Activated T-helper 17 cell treated with anti-CD3 and anti-CD28 coated beads, Interleukin-2, amount 50 U/mL, for 72 hours (primary cell): ENCODE results near the gene TNS4. TPM values are rescaled to one million over a fixed set of nuclear protein-coding genes. Genes with fewer than 3 reads are reported as not detected.

ENCODE experiments used
- ATAC-seq: fragments of 150-1000 bp; cut with Tn5 transposase; replicated peaks from 2 replicates; pipeline ENCODE4 v1.10.0; 2021; ENCODE audit warnings: mild to moderate bottlenecking, moderate library complexity
- H3K27ac Mint-ChIP-seq: one replicate; pipeline ENCODE4 v1.8.0; 2022; ENCODE audit warnings: mixed read lengths
- H3K27me3 Mint-ChIP-seq: one replicate; pipeline ENCODE4 v1.8.0; 2022; ENCODE audit warnings: mixed read lengths
- H3K36me3 Mint-ChIP-seq: one replicate; pipeline ENCODE4 v1.8.0; 2022; ENCODE audit warnings: low read depth, mild to moderate bottlenecking, mixed read lengths
- H3K4me1 Mint-ChIP-seq: one replicate; pipeline ENCODE4 v1.8.0; 2022; ENCODE audit warnings: mixed read lengths
- H3K4me3 Mint-ChIP-seq: one replicate; pipeline ENCODE4 v1.8.0; 2022; ENCODE audit warnings: mild to moderate bottlenecking, mixed read lengths
- H3K9me3 Mint-ChIP-seq: one replicate; pipeline ENCODE4 v1.8.0; 2022; ENCODE audit warnings: mixed read lengths
- total RNA-seq, 2 donors: library from RNA; stranded (reverse); gene quantifications; one replicate each; pipeline ENCODE4 v1.2.3, GENCODE V29; 2022

The TNS4 gene
- total RNA-seq, 2 donors from 2014 or later, result 8.8 to 19.8 TPM

DNA sequence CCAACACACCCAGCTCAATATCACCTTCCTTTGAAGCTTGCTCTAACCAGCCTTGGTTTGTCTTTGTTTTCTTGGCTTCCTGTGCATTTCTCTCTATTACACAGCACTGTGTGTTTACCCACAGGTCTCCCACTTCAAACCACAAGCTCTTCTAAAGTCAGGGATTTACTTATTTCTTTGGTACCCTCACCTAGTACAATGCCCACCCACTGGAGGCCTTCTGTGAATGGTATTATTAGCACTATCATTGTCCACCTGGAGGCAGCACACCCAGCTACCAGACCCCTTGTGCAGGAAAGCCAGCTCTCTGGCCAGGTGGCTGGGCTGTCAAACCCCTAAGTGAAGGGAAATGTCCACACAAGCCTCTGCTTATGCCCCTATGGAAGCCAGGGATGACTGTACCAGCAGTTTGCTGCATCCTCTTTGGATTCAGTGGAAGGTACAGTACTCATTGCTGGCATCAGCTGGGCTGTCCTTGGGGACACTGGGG lies 74.4 kb downstream of the TNS4 start:
- Mint-ChIP-seq H3K27ac (no peak overlapping the region), H3K9me3 (no peaks in the 10 kb centered on the region), H3K27me3 (no peaks in the 10 kb centered on the region), H3K36me3 (no peaks in the 10 kb centered on the region), H3K4me1 (peaks cover 27% of the 10 kb centered on the region), H3K4me3 (peak overlapping the region; percentile 16)
- ATAC-seq, result peak; percentile 94

Other genes starting within 250 kb of the TNS4 start
- gene CDC6, start 213.7 kb downstream of the TNS4 start, total RNA-seq, result 100 to 1,000 TPM in 1 of 2 donors, 10 to 100 TPM in 1; 60.9 to 101 TPM
- 10 to 100 TPM; 43.7 to 61.9 TPM for gene RARA, start 192.4 kb downstream of the TNS4 start, total RNA-seq
- not detected for gene GJD3, start 136.9 kb downstream of the TNS4 start, total RNA-seq
- gene TOP2A, start 83.7 kb downstream of the TNS4 start, total RNA-seq, result 100 to 1,000 TPM; 230 to 257 TPM
- 10 to 100 TPM in 1 of 2 donors, 1 to 10 TPM in 1; 5.3 to 33.8 TPM for gene IGFBP4, start 58.2 kb downstream of the TNS4 start, total RNA-seq
- 100 to 1,000 TPM; 140 to 304 TPM for gene CCR7, start 63.8 kb upstream of the TNS4 start, total RNA-seq
- gene SMARCE1, start 146.2 kb upstream of the TNS4 start, total RNA-seq, result 10 to 100 TPM; 82.1 to 85.5 TPM
- gene KRT222, start 163.6 kb upstream of the TNS4 start, total RNA-seq, result not detected
- gene KRT24, start 202.1 kb upstream of the TNS4 start, total RNA-seq, result not detected